ENCODE measurements around the gene EPS8. TPM values are rescaled to one million over a fixed set of nuclear protein-coding genes. Genes with fewer than 3 reads are reported as not detected.

EPS8 gene
- total RNA-seq, 4 donors from 2014 or later, result 39.0 to 85.2 (median 57.7) TPM

DNA sequence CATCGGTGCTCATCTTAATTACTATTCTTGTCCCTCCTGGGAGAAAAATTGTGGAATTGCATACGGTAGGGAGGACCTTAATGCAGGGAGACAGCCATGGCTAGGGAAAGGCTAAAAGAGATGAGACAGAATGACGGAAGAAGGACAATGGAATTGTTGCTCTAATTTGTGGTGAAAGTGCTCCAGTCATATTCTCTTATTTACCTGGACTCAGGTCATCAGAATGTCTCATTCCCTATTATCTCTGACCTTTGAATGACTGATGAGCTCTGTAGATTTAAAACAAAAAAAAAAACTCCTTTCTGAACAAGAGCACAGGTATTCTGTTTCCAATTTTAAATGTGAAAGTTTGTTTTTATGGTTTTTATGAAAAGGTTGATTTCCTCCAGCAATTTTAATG is 8.6 kb upstream of the EPS8 start:
- H3K27ac ChIP-seq, result no peak overlapping the region
- TF ChIP-seq EP300 (IDR thresholded peaks at IDR 0.05), result no peak
- TF ChIP-seq, protein P1, sequence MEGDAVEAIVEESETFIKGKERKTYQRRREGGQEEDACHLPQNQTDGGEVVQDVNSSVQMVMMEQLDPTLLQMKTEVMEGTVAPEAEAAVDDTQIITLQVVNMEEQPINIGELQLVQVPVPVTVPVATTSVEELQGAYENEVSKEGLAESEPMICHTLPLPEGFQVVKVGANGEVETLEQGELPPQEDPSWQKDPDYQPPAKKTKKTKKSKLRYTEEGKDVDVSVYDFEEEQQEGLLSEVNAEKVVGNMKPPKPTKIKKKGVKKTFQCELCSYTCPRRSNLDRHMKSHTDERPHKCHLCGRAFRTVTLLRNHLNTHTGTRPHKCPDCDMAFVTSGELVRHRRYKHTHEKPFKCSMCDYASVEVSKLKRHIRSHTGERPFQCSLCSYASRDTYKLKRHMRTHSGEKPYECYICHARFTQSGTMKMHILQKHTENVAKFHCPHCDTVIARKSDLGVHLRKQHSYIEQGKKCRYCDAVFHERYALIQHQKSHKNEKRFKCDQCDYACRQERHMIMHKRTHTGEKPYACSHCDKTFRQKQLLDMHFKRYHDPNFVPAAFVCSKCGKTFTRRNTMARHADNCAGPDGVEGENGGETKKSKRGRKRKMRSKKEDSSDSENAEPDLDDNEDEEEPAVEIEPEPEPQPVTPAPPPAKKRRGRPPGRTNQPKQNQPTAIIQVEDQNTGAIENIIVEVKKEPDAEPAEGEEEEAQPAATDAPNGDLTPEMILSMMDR (IDR thresholded peaks at IDR 0.05), result no peak
- no peak for TF ChIP-seq POLR2AphosphoS5 (IDR thresholded peaks at IDR 0.05)
- no peak for TF ChIP-seq POLR2A (IDR thresholded peaks at IDR 0.05)
- no peaks in the 10 kb centered on the region for H3K9me3 ChIP-seq
- no peaks in the 10 kb centered on the region for H3K27me3 ChIP-seq
- no peak overlapping the region for H3K4me3 ChIP-seq
- WGBS, 2 donors (ENCODE audit: low coverage in 1 of 2), result 81 to 91% methylated on average over 3 of the region's 3 CpGs
- no peak for ATAC-seq
- no peaks in the 10 kb centered on the region for H3K4me1 ChIP-seq
- no peaks in the 10 kb centered on the region for H3K36me3 ChIP-seq

DNA sequence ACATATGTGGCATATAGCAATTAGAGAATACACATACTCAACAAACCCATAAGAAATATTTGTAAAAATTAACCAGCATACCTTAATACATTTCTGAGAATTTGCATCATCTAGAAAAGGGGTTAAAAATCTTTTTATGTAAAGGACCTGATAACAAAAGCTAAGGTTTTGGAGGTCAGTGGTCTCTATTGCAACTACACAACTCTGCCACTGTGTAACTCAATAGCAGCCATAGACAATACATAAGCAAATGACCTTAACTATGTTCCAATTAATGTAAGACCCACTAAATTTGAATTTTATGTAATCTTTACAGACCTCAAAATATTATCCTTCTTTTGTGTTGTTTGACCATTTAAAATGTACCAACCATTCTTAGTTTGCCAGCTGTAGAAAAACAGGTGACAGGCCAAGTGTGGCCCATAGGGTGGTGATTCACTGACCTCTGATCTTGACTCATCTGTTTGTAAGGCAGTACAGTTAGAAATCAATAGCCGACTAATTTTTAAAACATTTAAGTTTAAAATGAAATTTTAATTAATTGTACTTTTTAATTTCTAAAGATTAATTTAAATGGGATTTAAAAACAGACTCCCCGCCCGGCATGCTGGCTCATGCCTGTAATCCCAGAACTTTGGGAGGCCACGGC is 7.4 kb upstream of the EPS8 start:
- no peak overlapping the region for H3K27ac ChIP-seq
- no peak for ATAC-seq
- H3K9me3 ChIP-seq, result no peaks in the 10 kb centered on the region
- no peaks in the 10 kb centered on the region for H3K36me3 ChIP-seq
- no peaks in the 10 kb centered on the region for H3K4me1 ChIP-seq
- H3K27me3 ChIP-seq, result no peaks in the 10 kb centered on the region
- H3K4me3 ChIP-seq, result no peak overlapping the region
- WGBS, 2 donors (ENCODE audit: low coverage in 1 of 2), result 71 to 72% methylated on average over 3 to 4 of the region's 4 CpGs
- TF ChIP-seq, protein P1 (IDR thresholded peaks at IDR 0.05), result no peak
- no peak for TF ChIP-seq POLR2A (IDR thresholded peaks at IDR 0.05)
- no peak for TF ChIP-seq POLR2AphosphoS5 (IDR thresholded peaks at IDR 0.05)
- TF ChIP-seq EP300 (IDR thresholded peaks at IDR 0.05), result no peak

DNA sequence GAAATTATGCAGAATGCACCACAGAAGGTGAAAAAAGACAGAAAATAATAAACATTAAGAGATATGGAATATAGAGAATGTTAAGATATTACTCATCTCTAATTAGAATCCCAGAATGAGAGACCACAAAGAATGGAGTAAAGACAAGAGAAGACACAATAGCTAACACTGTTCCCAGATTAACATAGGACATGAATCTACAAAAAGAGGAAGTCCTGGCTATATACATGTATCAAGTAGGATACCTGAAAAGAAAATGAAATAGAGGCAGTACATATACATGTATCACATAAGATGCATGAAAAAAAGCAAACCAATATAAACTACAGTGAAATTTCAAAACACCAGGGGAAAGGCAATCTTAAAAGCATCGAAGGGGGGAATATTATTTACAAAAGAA is 5.6 kb upstream of the EPS8 start:
- TF ChIP-seq POLR2AphosphoS5 (IDR thresholded peaks at IDR 0.05) (no peak), POLR2A (IDR thresholded peaks at IDR 0.05) (no peak), EP300 (IDR thresholded peaks at IDR 0.05) (no peak)
- TF ChIP-seq, protein P1 (IDR thresholded peaks at IDR 0.05), result no peak
- no peak for ATAC-seq

DNA sequence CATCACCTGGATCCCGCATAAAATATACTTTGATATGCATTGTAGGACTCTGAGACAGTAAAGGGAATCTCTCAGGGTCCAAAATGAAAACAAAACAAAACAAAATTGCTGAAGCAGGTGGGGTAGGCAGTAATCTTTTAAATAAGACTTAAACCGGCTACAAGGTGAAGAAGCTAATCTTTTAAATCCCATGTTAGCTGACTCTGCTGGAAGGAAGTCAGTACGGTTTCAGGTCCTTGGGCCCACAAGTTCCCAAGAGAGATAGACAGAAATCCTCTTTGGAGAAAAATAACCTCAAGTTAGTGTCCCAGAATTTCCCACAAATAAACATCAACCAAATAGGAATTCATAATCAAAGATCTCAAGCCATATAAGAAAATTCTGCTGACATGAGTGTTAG is 5.0 kb upstream of the EPS8 start:
- no peak for ATAC-seq
- H3K9me3 ChIP-seq, result no peaks in the 10 kb centered on the region
- H3K36me3 ChIP-seq, result no peaks in the 10 kb centered on the region
- peaks cover 0 to 11% (median 0%) of the 10 kb centered on the region in 3 donors for H3K4me1 ChIP-seq
- TF ChIP-seq POLR2AphosphoS5 (IDR thresholded peaks at IDR 0.05), result no peak
- TF ChIP-seq POLR2A (IDR thresholded peaks at IDR 0.05), result no peak
- TF ChIP-seq, protein P1 (IDR thresholded peaks at IDR 0.05), result no peak
- TF ChIP-seq EP300 (IDR thresholded peaks at IDR 0.05), result no peak
- no peak overlapping the region for H3K27ac ChIP-seq
- no peak overlapping the region for H3K4me3 ChIP-seq
- WGBS, 2 donors (ENCODE audit: low coverage in 1 of 2), result 93 to 97% methylated on average over 3 of the region's 3 CpGs
- no peaks in the 10 kb centered on the region for H3K27me3 ChIP-seq

More for the DNA sequence above, 5.6 kb upstream of the EPS8 start:
- WGBS, 2 donors (ENCODE audit: low coverage in 1 of 2), result 78 to 100% methylated on average over 1 of the region's 1 CpG
- Histone ChIP-seq H3K36me3 (no peaks in the 10 kb centered on the region), H3K27ac (no peak overlapping the region), H3K4me1 (peaks cover 0 to 7% (median 0%) of the 10 kb centered on the region in 3 donors), H3K27me3 (no peaks in the 10 kb centered on the region), H3K4me3 (no peak overlapping the region), H3K9me3 (no peaks in the 10 kb centered on the region)

Measured in gastroesophageal sphincter (tissue), 4 donors.